ENCODE measurements around the gene PARP12.

DNA sequence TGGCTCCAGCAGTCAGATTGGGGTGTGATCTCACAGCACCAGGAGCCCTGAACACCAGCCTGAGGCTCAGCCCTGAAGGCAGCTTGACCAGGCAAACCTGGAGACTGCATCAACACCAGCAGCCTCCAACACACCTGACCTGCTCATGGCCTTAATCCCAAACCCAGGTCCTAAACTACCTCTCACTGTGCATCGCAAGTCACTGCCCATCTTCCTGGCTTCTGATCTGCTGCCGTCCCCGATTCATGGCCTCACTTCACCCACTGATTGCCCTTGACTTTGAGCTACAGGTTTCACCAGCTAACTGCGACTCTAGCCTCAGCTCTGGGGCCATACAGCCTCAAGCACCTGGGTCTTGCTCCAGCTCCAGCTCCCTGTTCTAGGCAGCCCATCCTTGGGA, 49.1 kb downstream of the PARP12 start:
- TF ChIP-seq, protein P1, sequence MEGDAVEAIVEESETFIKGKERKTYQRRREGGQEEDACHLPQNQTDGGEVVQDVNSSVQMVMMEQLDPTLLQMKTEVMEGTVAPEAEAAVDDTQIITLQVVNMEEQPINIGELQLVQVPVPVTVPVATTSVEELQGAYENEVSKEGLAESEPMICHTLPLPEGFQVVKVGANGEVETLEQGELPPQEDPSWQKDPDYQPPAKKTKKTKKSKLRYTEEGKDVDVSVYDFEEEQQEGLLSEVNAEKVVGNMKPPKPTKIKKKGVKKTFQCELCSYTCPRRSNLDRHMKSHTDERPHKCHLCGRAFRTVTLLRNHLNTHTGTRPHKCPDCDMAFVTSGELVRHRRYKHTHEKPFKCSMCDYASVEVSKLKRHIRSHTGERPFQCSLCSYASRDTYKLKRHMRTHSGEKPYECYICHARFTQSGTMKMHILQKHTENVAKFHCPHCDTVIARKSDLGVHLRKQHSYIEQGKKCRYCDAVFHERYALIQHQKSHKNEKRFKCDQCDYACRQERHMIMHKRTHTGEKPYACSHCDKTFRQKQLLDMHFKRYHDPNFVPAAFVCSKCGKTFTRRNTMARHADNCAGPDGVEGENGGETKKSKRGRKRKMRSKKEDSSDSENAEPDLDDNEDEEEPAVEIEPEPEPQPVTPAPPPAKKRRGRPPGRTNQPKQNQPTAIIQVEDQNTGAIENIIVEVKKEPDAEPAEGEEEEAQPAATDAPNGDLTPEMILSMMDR (IDR thresholded peaks at IDR 0.05), result no peak
- TF ChIP-seq POLR2A (IDR thresholded peaks at IDR 0.05), result no peak
